MM.1S (cell line): ENCODE data around the gene SYNPO2.

Experiments used
- DNase-seq: peaks from one replicate; pipeline ENCODE4 v3.0.0-alpha.2; 2015
- H2AFZ ChIP-seq: fragments of 300-600 bp; sonication (generic); 2 replicates; pipeline ENCODE4 v1.6.0; 2016; ENCODE audit warnings: antibody characterized with exemption, low read length
- H3F3A ChIP-seq: fragments of 300-600 bp; sonication (generic); 2 replicates; pipeline ENCODE4 v1.6.1; 2016; ENCODE audit warnings: mild to moderate bottlenecking, antibody characterized with exemption, low read length, moderate library complexity, mixed read lengths; ENCODE audit not compliant: insufficient read depth
- H3K27ac ChIP-seq: fragments of 300-600 bp; sonication (generic); 2 replicates; pipeline ENCODE4 v1.5.1; 2016; ENCODE audit warnings: mild to moderate bottlenecking, low read length
- H3K27me3 ChIP-seq: fragments of 300-600 bp; sonication (generic); replicated peaks from 2 replicates; pipeline ENCODE4 v1.6.0; 2016; ENCODE audit warnings: low read length; ENCODE audit not compliant: insufficient read depth
- H3K36me3 ChIP-seq: fragments of 300-600 bp; sonication (generic); replicated peaks from 2 replicates; pipeline ENCODE4 v1.6.1; 2016; ENCODE audit warnings: mild to moderate bottlenecking, low read length, mixed read lengths; ENCODE audit not compliant: insufficient read depth
- H3K4me1 ChIP-seq: fragments of 300-600 bp; sonication (generic); 2 replicates; pipeline ENCODE4 v1.6.1; 2016; ENCODE audit warnings: low read length, mixed read lengths
- H3K4me2 ChIP-seq: fragments of 300-600 bp; sonication (generic); 2 replicates; pipeline ENCODE4 v1.6.0; 2016; ENCODE audit warnings: low read depth, low read length
- H3K4me3 ChIP-seq: fragments of 300-600 bp; sonication (generic); 2 replicates; pipeline ENCODE4 v1.5.1; 2016; ENCODE audit warnings: low read length, mixed read lengths
- H3K79me2 ChIP-seq: fragments of 300-600 bp; sonication (generic); 2 replicates; pipeline ENCODE4 v1.6.1; 2016; ENCODE audit warnings: mixed run types, low read length, mixed read lengths
- H3K9ac ChIP-seq: fragments of 300-600 bp; sonication (generic); 2 replicates; pipeline ENCODE4 v1.6.1; 2016; ENCODE audit warnings: low read length, mixed read lengths
- H3K9me2 ChIP-seq: fragments of 300-600 bp; sonication (generic); replicated peaks from 2 replicates; pipeline ENCODE4 v1.6.1; 2016; ENCODE audit warnings: mild to moderate bottlenecking, low read length, mixed read lengths; ENCODE audit not compliant: insufficient read depth
- H3K9me3 ChIP-seq: fragments of 300-600 bp; sonication (generic); replicated peaks from 2 replicates; pipeline ENCODE4 v1.6.1; 2016; ENCODE audit warnings: mild to moderate bottlenecking, low read length, mixed read lengths; ENCODE audit not compliant: insufficient read depth
- H4K20me1 ChIP-seq: fragments of 300-600 bp; sonication (generic); 2 replicates; pipeline ENCODE4 v1.6.1; 2016; ENCODE audit warnings: mild to moderate bottlenecking, low read length, moderate library complexity, mixed read lengths; ENCODE audit not compliant: insufficient read depth
- EZH2 ChIP-seq: fragments of 300-600 bp; sonication (generic); optimal IDR thresholded peaks from 2 replicates; pipeline ENCODE3; 2017; ENCODE audit warnings: low read depth, mild to moderate bottlenecking, antibody characterized with exemption, low read length, mixed read lengths
- EZH2phosphoT487 ChIP-seq: fragments of 300-600 bp; sonication (generic); IDR thresholded peaks from 2 replicates; pipeline ENCODE4 v1.6.1; 2018; ENCODE audit warnings: antibody characterized with exemption, low read length
- TF ChIP-seq, protein P1 (sequence below): fragments of 300-600 bp; sonication (generic); IDR thresholded peaks from 2 replicates; pipeline ENCODE4 v1.5.1; 2016; ENCODE audit warnings: antibody characterized with exemption, low read length, mixed read lengths

Gene SYNPO2

DNA sequence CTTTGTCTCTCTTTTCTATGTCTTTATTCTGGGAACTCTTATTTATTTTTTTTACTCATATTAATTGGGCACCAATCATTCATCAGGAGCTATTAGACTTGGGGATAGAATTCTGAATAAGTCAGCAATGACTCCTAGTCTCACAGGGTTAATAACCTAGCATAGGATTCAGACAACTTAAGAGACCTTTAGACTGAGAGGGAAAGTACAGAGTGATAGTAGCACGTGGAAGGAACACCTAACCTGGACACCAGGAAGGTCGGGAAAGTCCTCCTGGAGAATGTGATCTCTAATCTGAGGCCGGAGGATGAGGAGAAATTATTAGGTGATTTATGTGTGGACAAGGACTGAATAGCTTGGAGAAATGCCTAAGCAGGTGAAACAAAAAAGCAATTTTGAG lies 3.9 kb upstream of the SYNPO2 start:
- no peaks in the 10 kb centered on the region for H4K20me1 ChIP-seq
- H3K4me1 ChIP-seq = no peaks in the 10 kb centered on the region
- no peak overlapping the region for H3K27ac ChIP-seq
- TF ChIP-seq, protein P1, sequence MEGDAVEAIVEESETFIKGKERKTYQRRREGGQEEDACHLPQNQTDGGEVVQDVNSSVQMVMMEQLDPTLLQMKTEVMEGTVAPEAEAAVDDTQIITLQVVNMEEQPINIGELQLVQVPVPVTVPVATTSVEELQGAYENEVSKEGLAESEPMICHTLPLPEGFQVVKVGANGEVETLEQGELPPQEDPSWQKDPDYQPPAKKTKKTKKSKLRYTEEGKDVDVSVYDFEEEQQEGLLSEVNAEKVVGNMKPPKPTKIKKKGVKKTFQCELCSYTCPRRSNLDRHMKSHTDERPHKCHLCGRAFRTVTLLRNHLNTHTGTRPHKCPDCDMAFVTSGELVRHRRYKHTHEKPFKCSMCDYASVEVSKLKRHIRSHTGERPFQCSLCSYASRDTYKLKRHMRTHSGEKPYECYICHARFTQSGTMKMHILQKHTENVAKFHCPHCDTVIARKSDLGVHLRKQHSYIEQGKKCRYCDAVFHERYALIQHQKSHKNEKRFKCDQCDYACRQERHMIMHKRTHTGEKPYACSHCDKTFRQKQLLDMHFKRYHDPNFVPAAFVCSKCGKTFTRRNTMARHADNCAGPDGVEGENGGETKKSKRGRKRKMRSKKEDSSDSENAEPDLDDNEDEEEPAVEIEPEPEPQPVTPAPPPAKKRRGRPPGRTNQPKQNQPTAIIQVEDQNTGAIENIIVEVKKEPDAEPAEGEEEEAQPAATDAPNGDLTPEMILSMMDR = no peak
- no peak overlapping the region for H3K4me2 ChIP-seq
- no peak for DNase-seq
- no peaks in the 10 kb centered on the region for H3K36me3 ChIP-seq
- H3K4me3 ChIP-seq = no peak overlapping the region
- H3K9me2 ChIP-seq = no peaks in the 10 kb centered on the region
- no peak overlapping the region for H2AFZ ChIP-seq
- no peaks in the 10 kb centered on the region for H3K27me3 ChIP-seq
- no peaks in the 10 kb centered on the region for H3K79me2 ChIP-seq
- H3K9me3 ChIP-seq = no peaks in the 10 kb centered on the region
- no peak overlapping the region for H3K9ac ChIP-seq
- H3F3A ChIP-seq = peaks cover 4% of the 10 kb centered on the region; the same call in 1 of the 2 replicates

DNA sequence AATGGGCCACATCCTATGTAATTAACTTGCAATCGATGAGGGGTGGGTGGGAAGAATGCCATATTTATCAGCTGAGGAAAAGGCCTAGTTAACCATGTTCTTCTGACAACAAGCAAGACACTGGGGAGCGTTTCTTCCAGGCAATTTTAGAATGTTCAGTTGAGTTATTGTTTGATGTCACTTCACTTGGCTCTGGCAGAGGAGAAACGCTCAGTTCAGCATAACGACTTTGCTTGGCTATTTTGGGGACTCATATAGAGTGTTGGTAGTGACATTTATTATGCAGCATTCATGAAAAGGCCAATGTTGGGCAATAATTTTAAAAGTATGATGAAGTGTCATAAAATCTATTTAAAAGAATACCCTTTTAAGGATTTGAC lies 648 bp downstream of the SYNPO2 start:
- Histone ChIP-seq H3K9me2 (no peaks in the 10 kb centered on the region), H3K9me3 (no peaks in the 10 kb centered on the region), H3K9ac (no peak overlapping the region), H2AFZ (peak overlapping the region; percentile 55; the same call in 1 of the 2 replicates), H3K4me2 (peak overlapping the region; percentile 63), H3K27ac (no peak overlapping the region), H3F3A (no peaks in the 10 kb centered on the region), H4K20me1 (no peaks in the 10 kb centered on the region), H3K79me2 (no peaks in the 10 kb centered on the region), H3K27me3 (no peaks in the 10 kb centered on the region), H3K36me3 (no peaks in the 10 kb centered on the region), H3K4me1 (no peaks in the 10 kb centered on the region), H3K4me3 (peak overlapping the region; percentile 44)
- DNase-seq = no peak
- TF ChIP-seq EZH2 (no peak), EZH2phosphoT487 (no peak)
- TF ChIP-seq, protein P1 = no peak

DNA sequence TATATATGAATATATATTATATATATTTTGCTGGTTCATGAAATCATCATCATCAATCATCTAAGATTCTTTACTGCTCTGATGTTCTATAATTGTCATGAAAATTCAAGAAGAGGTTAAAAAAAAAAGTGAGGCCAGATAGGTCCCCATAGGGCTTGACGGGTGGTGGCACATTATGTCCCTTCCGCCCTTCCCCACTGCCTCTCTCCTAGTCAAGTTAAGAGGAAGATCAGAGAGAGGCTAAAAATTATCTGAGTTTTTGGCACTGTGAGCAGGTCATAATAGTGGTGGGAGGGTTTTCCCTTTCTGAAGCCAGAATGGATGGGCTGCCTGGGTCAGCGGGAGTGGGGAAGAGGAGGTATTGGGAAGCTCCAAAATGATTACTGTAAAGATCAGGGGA lies 5.4 kb downstream of the SYNPO2 start:
- Histone ChIP-seq H3K36me3 (no peaks in the 10 kb centered on the region), H3K4me3 (no peak overlapping the region), H3K4me2 (no peak overlapping the region), H3K27ac (no peak overlapping the region), H3K9me3 (no peaks in the 10 kb centered on the region), H2AFZ (no peak overlapping the region), H3K9ac (no peak overlapping the region), H3F3A (no peaks in the 10 kb centered on the region), H4K20me1 (no peaks in the 10 kb centered on the region), H3K27me3 (no peaks in the 10 kb centered on the region), H3K79me2 (no peaks in the 10 kb centered on the region), H3K4me1 (no peaks in the 10 kb centered on the region), H3K9me2 (no peaks in the 10 kb centered on the region)
- no peak for TF ChIP-seq EZH2phosphoT487
- TF ChIP-seq EZH2 = no peak
- TF ChIP-seq, protein P1 = no peak
- no peak for DNase-seq

DNA sequence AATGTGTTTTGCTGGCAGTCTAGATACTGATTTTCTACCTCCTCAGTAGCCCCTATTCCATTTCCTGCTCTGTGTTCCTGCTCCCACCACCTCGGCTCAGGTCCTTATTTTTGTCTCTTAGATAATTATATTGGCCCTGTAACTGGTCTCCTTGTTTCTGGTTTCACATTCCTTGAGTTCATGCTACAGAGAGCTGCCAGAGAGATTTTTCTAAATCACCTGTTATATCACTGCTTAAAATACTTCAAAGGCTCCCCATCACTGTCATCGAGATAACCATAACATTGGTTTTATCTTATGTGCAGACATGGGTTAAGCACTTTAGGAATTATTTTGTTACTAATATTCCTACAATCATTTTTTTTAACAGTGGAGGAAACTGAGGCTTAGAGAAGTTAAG lies 9.6 kb downstream of the SYNPO2 start:
- no peaks in the 10 kb centered on the region for H3F3A ChIP-seq
- H3K36me3 ChIP-seq = no peaks in the 10 kb centered on the region
- no peak overlapping the region for H2AFZ ChIP-seq
- no peaks in the 10 kb centered on the region for H3K9me2 ChIP-seq
- DNase-seq = no peak
- no peak overlapping the region for H3K4me3 ChIP-seq
- no peaks in the 10 kb centered on the region for H4K20me1 ChIP-seq
- TF ChIP-seq, protein P1 = no peak
- no peak for TF ChIP-seq EZH2phosphoT487
- TF ChIP-seq EZH2 = no peak
- H3K27me3 ChIP-seq = no peaks in the 10 kb centered on the region
- H3K79me2 ChIP-seq = no peaks in the 10 kb centered on the region
- no peaks in the 10 kb centered on the region for H3K9me3 ChIP-seq
- H3K4me1 ChIP-seq = no peaks in the 10 kb centered on the region
- H3K27ac ChIP-seq = no peak overlapping the region
- H3K9ac ChIP-seq = no peak overlapping the region
- H3K4me2 ChIP-seq = no peak overlapping the region
